ENCODE measurements around the gene PRKCE. TPM values are rescaled to one million over a fixed set of nuclear protein-coding genes. Genes with fewer than 3 reads are reported as not detected.

The PRKCE gene
- total and polyA plus RNA-seq, 2 donors (not counting 3 experiments of a cell fraction or from before 2014, with no cell fraction given) = 27.9 to 33.9 TPM

DNA sequence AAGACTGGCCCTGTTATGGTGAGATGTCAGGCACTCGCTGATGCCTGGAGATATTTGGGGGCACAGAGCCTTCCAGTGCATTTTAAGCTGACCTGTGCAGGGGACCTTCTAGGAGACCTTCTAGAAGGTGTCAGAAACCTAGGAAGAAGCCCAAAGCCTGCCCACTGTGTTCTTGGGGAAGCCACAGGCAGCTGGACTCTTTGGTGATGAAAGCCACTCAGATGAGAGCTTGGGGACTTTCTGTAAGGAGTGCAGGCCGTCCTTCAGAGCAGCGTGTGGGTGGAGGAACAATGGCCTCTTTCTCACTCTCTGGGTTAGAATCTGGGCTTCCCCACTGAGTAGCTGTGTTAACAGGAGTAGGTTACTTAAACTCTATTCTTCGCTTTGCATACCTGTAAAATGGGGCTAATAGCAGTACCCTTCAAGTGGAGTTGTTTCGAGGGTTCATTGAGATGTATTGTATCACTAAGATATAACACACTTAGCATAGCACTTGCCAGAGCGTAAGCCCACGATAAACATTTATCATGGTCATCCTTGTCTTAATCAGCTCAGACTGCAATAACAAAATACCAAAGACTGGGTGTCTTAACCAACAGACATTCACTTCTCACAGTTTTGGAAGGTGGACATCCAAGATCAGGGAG is 323.4 kb downstream of the PRKCE start:
- Histone ChIP-seq H3K79me2 (ENCODE audit: control insufficient read depth, insufficient read depth, low read length) (no peaks in the 10 kb centered on the region), H3K9ac (replicated peaks; ENCODE audit: extremely low read depth, insufficient read depth, low read length) (no peak overlapping the region), H3K9me3 (replicated peaks; ENCODE audit: control insufficient read depth, insufficient read depth, low read length) (no peaks in the 10 kb centered on the region), H4K20me1 (replicated peaks; ENCODE audit: control insufficient read depth, extremely low read depth, insufficient read depth, low read length) (no peaks in the 10 kb centered on the region), H3K9me1 (replicated peaks; ENCODE audit: control insufficient read depth, extremely low read depth, insufficient read depth, low read length) (no peaks in the 10 kb centered on the region), H3K36me3 (ENCODE audit: control insufficient read depth in 2 of 2, extremely low read depth in 1 of 2, insufficient read depth in 2 of 2, low read length in 2 of 2) (no peaks in the 10 kb centered on the region), H3K4me2 (ENCODE audit: insufficient read depth, low read length) (no peak overlapping the region), H3K27ac (ENCODE audit: insufficient read depth, low read depth, low read length) (no peak overlapping the region), H3K4me3 (replicated peaks in 1 of 3; ENCODE audit: insufficient read depth in 1 of 3, low read depth in 1 of 3, low read length in 3 of 3) (no peak overlapping the region), H3K4me1 (ENCODE audit: control insufficient read depth, extremely low read depth, insufficient read depth, low read length) (no peaks in the 10 kb centered on the region), H2AFZ (ENCODE audit: low read depth, low read length) (no peak overlapping the region), H3K27me3 (ENCODE audit: control insufficient read depth in 2 of 2, insufficient read depth in 2 of 2, low read length in 2 of 2) (no peaks in the 10 kb centered on the region)
- TF ChIP-seq GATA2 (IDR thresholded peaks at IDR 0.05; ENCODE audit: insufficient read depth, insufficient read length, low read depth, low read length) = no peak
- TF ChIP-seq POLR2A (IDR thresholded peaks at IDR 0.05; ENCODE audit: low read depth, low read length) = no peak
- TF ChIP-seq, protein P1, sequence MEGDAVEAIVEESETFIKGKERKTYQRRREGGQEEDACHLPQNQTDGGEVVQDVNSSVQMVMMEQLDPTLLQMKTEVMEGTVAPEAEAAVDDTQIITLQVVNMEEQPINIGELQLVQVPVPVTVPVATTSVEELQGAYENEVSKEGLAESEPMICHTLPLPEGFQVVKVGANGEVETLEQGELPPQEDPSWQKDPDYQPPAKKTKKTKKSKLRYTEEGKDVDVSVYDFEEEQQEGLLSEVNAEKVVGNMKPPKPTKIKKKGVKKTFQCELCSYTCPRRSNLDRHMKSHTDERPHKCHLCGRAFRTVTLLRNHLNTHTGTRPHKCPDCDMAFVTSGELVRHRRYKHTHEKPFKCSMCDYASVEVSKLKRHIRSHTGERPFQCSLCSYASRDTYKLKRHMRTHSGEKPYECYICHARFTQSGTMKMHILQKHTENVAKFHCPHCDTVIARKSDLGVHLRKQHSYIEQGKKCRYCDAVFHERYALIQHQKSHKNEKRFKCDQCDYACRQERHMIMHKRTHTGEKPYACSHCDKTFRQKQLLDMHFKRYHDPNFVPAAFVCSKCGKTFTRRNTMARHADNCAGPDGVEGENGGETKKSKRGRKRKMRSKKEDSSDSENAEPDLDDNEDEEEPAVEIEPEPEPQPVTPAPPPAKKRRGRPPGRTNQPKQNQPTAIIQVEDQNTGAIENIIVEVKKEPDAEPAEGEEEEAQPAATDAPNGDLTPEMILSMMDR (IDR thresholded peaks at IDR 0.05; ENCODE audit: extremely low read depth in 1 of 2, insufficient read depth in 1 of 2, low read depth in 1 of 2, low read length in 2 of 2) = no peak
- TF ChIP-seq FOS (IDR thresholded peaks at IDR 0.05; ENCODE audit: borderline replicate concordance, insufficient read depth, low read length) = no peak
- TF ChIP-seq POLR2AphosphoS5 (IDR thresholded peaks at IDR 0.05; ENCODE audit: insufficient read depth, low read depth, low read length) = no peak
- TF ChIP-seq, protein P2, sequence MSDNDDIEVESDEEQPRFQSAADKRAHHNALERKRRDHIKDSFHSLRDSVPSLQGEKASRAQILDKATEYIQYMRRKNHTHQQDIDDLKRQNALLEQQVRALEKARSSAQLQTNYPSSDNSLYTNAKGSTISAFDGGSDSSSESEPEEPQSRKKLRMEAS (IDR thresholded peaks at IDR 0.05; ENCODE audit: insufficient read depth, insufficient read length) = no peak
- TF ChIP-seq JUN (IDR thresholded peaks at IDR 0.05; ENCODE audit: borderline replicate concordance, insufficient read depth, insufficient read length, low read depth) = no peak
- TF ChIP-seq EZH2 (IDR thresholded peaks at IDR 0.05; ENCODE audit: borderline replicate concordance, low read depth, low read length, severe bottlenecking) = no peak
- TF ChIP-seq MYC (IDR thresholded peaks at IDR 0.05; ENCODE audit: low read depth, low read length) = no peak
- DNase-seq (ENCODE audit: low read depth, low spot score) (no peak), FAIRE-seq (no peak)
- CTCF ChIA-PET = interaction anchor here (1.7 kb wide), 1 partner anchor 18 kb away, joined by 7 read pairs; no protein-coding TSS in a partner anchor
- dilution Hi-C loops (cut with MboI; ENCODE audit: extremely low pct_ligation_motif_present, low sequenced_read_pairs) = no loop called here
- no TSS peak for BruUV-seq (replicated peaks)
- POLR2A ChIA-PET = no interaction called here
- intact Hi-C loops (cut with micrococcal nuclease) = no loop called here
